Measurements from ENCODE around the gene IL21R.

The IL21R gene

DNA sequence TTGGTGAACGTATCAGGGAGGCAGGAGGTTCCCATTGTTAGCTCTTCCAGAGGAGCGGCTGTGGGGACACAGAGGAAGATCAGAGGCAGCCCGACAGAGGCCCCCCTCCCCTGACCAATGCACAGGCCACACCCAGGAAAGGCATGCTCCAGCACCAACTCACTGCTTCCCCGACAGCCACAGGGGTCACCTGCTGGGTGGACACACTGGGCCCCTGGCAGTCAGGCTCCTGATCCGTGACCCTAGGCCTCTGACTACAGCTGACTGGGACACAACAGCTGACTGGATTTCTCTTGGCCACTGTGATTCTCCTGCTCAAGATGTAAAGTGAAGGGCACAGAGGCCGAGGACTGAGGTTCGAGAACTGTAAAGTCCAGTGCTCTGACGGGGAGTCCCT lies 63.5 kb downstream of the IL21R start:
- DNase-seq = no peak

DNA sequence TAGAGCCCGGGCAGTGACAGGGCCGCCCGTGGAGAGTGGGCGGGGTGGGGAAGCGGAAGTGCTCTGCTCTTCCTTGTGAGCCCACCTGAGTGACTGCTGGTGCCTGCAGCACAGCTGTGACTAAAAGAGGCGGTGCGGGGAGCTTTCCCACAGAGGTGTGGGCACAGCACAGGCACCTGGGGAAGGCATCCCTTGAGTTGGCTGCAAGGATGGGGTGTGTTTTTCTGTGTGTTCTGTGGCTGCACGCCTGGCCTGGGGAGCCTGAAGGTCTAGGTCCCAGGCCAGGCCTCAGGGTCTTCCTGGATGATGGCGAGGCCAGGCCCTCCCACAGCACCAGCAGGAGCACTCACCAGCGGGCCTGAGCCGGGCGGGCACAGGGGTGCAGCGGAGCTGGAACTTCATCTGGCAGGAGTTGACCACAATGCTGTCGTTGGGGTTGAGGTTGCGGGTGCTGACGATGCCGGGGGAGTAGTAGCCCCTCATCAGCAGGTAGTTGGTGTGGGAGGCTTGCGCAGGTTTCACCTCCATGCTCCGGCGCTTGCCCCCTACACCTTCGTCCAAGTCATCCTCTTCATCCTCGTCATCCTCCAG lies 67.1 kb downstream of the IL21R start:
- DNase-seq = no peak

DNA sequence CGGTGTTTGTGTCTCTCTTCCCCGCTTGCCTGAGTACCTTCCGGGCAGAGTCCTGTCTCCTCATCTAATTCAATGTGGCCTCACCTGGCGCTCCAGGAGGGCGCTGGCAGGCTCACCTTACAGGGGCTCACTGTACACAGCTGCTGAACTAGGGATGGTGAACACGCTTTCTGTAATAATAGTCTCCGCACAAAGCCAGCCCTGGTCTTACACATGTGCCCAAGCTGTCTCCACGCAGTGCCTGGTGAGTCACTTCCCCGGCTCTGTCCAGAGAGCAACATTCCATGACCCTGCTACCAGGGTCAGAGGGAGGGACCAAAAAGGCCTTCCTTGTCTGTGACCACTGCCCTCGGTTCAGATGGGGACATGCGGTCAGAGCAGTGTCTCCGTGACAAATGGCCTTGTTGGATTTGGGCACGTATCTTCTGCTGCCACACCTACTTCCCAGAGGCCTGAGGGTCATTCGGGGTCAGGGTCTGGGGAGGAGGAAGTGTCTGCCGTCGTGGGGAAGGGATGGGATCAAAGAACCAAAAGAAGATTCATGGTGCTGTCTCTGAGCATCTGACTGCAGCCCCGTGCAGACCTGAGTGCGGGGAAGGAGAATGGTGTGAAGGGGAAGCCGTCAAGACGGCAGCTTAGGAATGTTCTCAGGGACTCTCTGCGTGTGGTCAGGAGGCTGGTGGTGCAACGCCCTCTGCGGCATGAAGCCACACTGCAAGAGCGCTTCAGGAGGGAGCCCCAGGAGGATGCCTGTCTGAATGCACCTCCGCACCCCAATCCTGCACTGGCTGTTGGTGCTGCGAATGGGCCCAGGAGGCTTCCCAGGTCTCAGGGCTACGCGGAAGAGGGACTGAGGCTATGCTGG lies 68.8 kb downstream of the IL21R start:
- no peak for DNase-seq

DNA sequence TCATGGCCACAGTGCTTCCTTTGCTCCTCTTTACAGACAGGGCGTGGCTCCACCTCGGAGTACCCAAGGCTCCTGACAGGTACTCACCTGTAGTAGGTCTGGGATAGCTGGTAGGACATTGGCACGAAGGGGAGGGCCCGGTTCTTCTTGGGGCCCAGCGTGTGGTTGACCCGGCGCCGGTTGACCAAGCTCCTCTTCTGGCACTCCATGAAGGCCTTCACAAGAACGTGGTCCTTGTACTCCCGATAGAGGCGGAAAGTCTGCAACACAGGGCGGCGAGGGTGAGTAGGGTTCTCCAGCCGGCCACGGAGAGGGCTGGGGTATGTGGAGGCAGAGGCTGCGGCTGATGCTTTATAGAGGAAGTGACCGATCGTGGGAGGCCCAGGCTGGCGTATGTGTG lies 69.7 kb downstream of the IL21R start:
- DNase-seq = no peak

DNA sequence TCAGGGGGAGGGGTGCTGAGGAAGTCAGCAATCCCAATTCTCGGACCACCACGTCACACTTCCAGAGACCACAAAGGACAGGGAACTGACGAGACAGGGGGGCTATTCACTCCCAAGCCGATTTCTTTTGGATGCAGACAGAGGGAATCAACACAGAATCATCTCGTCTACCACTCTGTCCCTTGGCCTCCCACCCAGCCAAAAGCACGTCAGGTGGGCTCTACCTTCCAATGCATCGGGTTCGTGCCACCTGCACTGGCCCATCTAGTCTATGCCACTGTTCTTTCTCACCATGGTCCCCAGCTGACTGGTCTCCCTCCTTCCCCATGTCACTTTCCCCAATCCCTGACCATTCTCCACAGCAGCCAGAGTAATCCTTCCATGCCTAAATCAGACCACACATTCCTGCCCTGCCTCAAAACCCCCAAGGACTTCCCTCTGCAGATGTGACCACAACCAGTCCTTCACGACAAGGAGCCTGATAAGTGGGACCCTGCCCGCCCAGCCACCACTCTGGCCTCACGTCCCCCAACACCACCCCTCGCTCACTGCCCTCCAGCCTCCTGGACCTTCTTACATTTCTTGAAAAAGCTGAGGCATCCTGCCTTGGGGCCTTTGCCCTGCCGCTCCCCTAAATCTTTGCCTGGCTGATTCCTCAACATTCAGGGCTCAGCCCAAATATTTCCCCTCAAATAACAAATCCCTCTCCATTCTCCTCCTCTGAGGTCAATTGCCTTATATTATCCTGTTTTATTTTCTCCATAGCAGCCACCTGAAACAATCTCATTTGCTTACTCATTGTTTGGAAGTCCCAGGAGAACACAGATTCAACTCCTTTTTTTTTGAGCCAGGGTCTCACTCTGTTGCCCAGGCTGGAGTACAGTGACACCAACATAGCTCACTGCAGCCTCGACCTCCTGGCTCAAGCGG lies 70.4 kb downstream of the IL21R start:
- DNase-seq = no peak

- no peak for DNase-seq
Measured at GRCh38 chr16:27473101-27473900, 71.3 kb downstream of the IL21R start.

GRCh38 chr16:27474041-27474440 lies 72.1 kb downstream of the IL21R start:
- no peak for DNase-seq

- no peak for DNase-seq
Measured at GRCh38 chr16:27474921-27475320, 72.9 kb downstream of the IL21R start.

- DNase-seq = no peak
Measured at GRCh38 chr16:27475561-27475960, 73.6 kb downstream of the IL21R start.

DNA sequence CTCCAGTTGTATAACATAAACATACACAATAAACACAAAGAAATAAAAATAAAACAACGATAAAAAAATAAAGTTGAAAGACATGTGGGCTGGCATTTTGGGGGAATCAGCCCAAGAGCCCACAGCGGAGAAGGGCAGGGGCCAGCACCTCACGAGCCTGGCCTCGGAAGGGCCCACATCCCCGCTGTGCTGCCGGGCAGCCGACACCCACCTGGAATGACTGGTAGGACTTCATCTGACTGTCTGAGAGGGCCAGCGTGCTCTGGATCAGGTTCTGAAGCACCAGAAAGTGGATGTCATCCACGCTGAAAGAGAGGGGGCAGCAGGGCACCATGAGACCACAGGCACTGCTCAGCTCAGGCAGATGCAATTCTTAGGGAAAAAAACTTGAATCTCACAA lies 74.3 kb downstream of the IL21R start:
- DNase-seq = no peak

- DNase-seq = no peak
Measured at GRCh38 chr16:27480761-27481160, 78.8 kb downstream of the IL21R start.

DNA sequence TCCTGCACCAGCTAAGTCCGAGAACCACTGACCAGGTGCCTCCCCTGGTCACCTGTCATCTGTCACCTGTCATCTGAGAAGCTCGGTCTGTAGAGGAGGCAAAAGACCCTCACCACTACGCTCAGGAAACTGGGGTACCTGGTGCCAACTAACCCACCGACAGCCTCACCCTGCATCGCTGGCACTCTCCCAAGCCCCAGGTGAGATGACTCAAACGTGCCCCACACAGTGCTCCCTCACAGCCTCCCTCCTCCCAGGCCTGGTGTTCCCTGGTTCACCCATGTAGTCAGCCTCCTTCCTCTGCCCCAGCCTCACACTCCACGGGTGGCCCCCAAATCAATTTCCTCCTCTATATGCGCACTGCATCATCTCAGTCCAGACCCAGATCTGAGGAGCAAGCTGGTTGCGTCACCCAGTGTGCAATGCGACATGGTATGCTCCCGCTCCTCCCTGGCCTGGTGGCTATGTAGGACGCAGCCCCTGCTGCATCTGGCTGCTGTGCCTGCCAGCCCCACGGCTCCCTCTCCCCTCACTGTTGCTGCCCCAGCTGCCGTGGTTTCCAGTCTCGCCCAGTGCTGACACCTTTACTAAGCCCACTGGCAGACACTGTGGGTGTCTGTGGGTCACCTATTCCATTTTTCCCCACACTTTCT lies 79.4 kb downstream of the IL21R start:
- DNase-seq = no peak

DNA sequence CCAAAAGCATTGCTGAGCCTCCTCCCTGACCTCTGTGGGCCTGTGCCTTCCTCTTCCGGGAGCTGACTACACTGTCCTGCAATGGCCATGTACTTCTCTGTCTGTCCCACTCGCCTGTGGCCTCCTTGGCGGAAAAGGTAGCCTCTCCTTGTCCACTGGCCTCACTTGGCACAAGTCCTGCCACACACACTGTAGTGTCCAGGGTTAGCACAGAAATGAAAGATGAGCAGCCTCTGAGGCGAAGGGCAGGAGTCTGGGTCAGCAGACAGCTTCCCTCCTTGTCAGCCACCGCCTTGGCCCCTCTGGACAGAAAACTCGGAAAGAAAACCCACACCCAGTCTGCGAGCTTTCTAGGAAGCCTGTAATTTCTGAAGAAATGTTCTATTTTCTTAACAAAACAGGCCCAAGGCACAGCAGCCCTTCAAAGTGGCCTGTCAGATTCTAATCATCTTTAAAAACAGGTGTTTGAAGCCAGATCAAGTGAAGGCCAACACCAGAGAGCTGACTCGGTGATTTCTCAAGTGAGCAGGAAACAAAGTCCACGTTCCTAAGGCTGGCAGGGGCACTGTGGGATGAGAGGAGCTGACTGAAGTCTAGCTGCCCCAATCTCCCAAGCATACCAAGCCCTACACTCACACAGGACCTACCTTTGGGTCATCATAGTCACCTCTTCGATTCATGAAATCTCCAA lies 80.6 kb downstream of the IL21R start:
- no peak for DNase-seq

GRCh38 chr16:27483088-27483437 lies 81.1 kb downstream of the IL21R start:
- no peak for DNase-seq

DNA sequence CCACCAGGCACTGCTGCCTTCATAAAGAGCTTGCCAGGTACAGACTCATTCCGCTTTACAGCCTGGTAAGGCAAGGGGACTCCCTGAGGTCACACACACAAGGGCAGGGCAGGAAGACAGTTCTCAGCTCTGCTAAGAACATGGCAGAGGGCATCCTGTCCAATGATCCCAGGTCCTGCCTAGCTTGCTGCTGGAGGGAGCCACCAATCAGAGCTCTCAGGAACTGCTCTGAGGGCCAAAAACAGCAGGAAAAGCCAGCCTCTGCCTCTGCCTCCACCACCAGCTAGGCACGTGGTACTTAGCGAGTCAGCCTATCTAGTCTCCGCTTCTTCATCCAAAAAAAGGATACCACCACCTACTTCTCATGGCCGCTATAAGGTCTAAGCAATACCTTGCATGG lies 81.7 kb downstream of the IL21R start:
- no peak for DNase-seq

DNA sequence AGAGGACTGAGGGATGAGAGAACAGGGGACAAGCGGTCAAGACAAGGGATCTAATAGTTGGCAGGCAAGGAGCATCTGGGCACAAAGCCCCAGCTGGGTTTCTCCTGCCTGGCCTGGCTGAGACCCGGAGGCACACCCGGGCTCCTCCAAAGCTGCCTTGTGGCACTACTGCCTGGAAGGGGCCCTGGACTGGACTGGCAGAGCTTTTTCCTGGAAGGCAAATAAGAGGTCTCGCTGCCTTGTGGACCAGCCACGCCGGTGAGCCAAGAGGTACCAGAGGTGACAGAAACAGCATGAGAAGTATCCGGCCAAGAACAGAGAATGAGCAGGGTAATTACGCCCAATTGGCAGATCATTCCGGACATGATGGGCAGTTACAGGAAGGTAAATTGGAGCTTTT lies 83.2 kb downstream of the IL21R start:
- no peak for DNase-seq

DNA sequence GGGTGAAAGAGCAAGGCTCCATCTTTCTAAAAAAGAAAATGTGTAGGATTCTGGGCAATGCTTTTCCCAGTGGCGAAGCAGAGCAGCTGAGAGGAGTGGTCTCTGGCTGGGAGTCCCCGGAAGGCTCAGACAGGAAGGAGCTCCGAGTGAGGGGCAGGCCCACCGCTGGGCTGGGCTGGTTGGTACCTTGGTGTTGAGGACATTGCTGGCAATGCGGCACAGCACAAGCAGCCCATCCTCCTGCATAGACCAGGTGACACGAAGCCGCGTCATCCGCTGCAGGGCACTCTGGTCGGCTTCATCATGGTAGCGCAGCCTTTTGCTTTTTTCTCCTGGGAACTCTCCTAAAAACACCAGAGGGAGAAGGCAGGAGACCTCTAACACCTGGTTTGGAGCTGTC lies 83.8 kb downstream of the IL21R start:
- no peak for DNase-seq

DNA sequence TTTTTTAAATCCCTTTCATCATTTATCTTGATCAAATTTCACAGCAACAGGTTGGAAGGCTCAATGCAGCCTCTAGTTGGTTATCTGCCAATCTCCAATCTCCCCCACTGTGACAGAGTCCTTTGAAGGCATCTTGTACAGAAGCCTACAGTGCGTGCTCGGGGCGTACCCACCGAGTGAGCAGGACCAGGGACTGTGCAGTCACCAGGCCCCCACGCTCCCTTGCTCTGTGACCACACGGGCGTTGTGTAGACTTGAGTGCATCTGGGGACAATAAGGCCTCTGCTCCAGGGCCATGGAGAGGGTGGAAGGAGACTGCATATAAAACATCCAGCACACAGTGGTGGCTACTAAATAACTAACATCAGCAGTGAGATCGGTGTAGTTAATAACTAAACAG lies 84.4 kb downstream of the IL21R start:
- no peak for DNase-seq

GRCh38 chr16:27486760-27487159 lies 84.8 kb downstream of the IL21R start:
- DNase-seq = no peak

DNA sequence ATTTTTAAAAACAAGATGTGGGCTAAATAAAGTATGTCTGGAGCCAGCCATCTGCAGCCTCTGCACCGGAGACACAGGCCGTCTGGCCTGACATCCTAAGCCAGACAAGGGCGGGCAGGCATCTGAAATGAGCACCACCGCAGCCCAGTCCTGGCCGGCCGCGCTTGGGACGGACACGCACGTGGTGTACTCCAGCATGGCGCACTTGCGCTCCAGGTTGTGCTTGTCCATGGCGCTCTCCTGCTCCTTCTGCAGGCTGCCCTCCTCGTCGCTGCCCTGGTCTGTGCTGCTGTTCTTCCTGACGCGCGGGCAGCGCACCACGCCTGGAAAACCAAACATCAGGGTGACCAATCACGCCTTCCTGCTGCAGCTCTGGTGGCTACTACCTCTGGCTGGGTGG lies 87.4 kb downstream of the IL21R start:
- DNase-seq = no peak

DNA sequence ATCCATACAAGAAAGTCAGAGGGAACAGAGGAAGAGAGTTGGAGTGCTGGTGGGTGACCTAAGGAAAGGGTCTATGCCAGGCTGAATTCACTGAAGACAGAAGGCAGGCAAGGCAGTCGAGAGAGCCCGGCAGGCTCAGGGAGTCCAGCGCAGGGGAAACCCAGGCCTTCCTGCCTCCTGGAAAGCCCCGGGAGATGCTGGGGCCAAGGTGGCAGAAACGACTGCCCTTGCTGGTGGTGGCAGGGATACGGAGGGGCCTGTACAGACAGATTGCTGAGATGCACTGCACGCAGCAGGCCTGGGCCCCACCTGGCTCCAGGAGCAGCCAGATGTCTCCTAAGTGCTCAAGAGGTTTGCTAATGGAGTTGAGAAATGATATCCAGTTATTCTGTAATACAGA lies 87.9 kb downstream of the IL21R start:
- no peak for DNase-seq

All from stimulated activated CD4-positive, alpha-beta T cell treated with anti-CD3 and anti-CD28 coated beads, Interleukin-2, amount 100 ng/mL, for 24 hours (primary cell).